OCI-LY7 (cell line): ENCODE measurements around the gene MAST2. TPM values are rescaled to one million over a fixed set of nuclear protein-coding genes. Genes with fewer than 3 reads are reported as not detected.

Experiments
- BruUV-seq: library from RNA; stranded (reverse); fragments of 400-500 nt; replicated peaks from 2 replicates; lab custom pipeline; 2021; lab: Mats Ljungman, UMichigan
- CTCF ChIA-PET: fragments of 300-600 bp; sonication (Branson Sonifier 250); formaldehyde crosslinking; loops from one replicate; lab custom pipeline; 2022; ENCODE audit warnings: antibody characterized with exemption; ENCODE audit not compliant: unreplicated experiment; lab: Charles Lee
- POLR2A ChIA-PET: fragments of 300-600 bp; sonication (Branson Sonifier 250); formaldehyde crosslinking; loops from one replicate; lab custom pipeline; 2022; ENCODE audit warnings: antibody characterized with exemption; lab: Charles Lee
- DNase-seq: peaks from one replicate; pipeline ENCODE4 v3.0.0-alpha.2; 2015; ENCODE audit warnings: low spot score
- H2AFZ ChIP-seq: fragments of 200-600 bp; sonication (generic), shearing (Covaris generic); 2 replicates; pipeline ENCODE4 v1.6.1; 2014; ENCODE audit warnings: mild to moderate bottlenecking, antibody characterized with exemption, low read length, moderate library complexity
- H3K27ac ChIP-seq: fragments of 200-600 bp; sonication (generic); 2 replicates; pipeline ENCODE4 v1.5.1; 2014; ENCODE audit warnings: mixed run types, low read depth, mild to moderate bottlenecking, moderate library complexity, low read length, inconsistent platforms; ENCODE audit not compliant: poor library complexity, severe bottlenecking
- H3K36me3 ChIP-seq: fragments of 200-600 bp; sonication (generic); 2 replicates; pipeline ENCODE4 v1.6.1; 2014; ENCODE audit warnings: mild to moderate bottlenecking, antibody characterized with exemption, low read length, moderate library complexity, mixed read lengths; ENCODE audit not compliant: insufficient read depth
- H3K4me1 ChIP-seq: fragments of 200-600 bp; sonication (generic); 2 replicates; pipeline ENCODE4 v1.5.1; 2014; ENCODE audit warnings: mild to moderate bottlenecking, low read length; ENCODE audit not compliant: insufficient read depth, poor library complexity, severe bottlenecking
- H3K4me2 ChIP-seq: fragments of 200-600 bp; sonication (generic); 2 replicates; pipeline ENCODE4 v1.6.1; 2014; ENCODE audit warnings: mild to moderate bottlenecking, low read length
- H3K4me3 ChIP-seq: fragments of 200-600 bp; sonication (generic); 2 replicates; pipeline ENCODE4 v1.5.1; 2014; ENCODE audit warnings: mild to moderate bottlenecking, low read depth, low read length; ENCODE audit not compliant: poor library complexity, severe bottlenecking
- H3K79me2 ChIP-seq: fragments of 200-600 bp; sonication (generic); 2 replicates; pipeline ENCODE4 v1.6.1; 2016; ENCODE audit warnings: low read depth, mild to moderate bottlenecking, low read length, moderate library complexity, mixed read lengths; ENCODE audit not compliant: insufficient read depth
- H3K9me2 ChIP-seq: fragments of 200-600 bp; sonication (generic); 2 replicates; pipeline ENCODE4 v1.6.1; 2016; ENCODE audit warnings: mild to moderate bottlenecking, low read length, mixed read lengths; ENCODE audit not compliant: insufficient read depth
- H3K9me3 ChIP-seq: fragments of 200-600 bp; sonication (generic); 2 replicates; pipeline ENCODE4 v1.6.1; 2014; ENCODE audit warnings: mild to moderate bottlenecking, mixed run types, low read length, mixed read lengths
- H4K20me1 ChIP-seq: fragments of 200-600 bp; sonication (generic); 2 replicates; pipeline ENCODE4 v1.6.1; 2014; ENCODE audit warnings: mild to moderate bottlenecking, antibody characterized with exemption, low read length, moderate library complexity, mixed read lengths; ENCODE audit not compliant: insufficient read depth
- EZH2phosphoT487 ChIP-seq: fragments of 200-600 bp; sonication (generic); IDR thresholded peaks from 2 replicates; pipeline ENCODE4 v1.6.1; 2018; ENCODE audit warnings: low read depth, borderline replicate concordance, mild to moderate bottlenecking, mixed run types, antibody characterized with exemption, low read length, moderate library complexity, mixed read lengths
- intact Hi-C: fragments of 100-400 bp; cut with micrococcal nuclease; formaldehyde crosslinking; loops from one replicate; pipeline ENCODE4 v1.10.0; 2022; ENCODE audit not compliant: unreplicated experiment
- total RNA-seq, 2 experiments: library from RNA; depleted of rRNA in 1 of 2; stranded (reverse); fragments of >200 nt in 1 of 2; shearing (Covaris generic) in 1 of 2; gene quantifications; 2 replicates each; pipeline ENCODE4 v1.2.3, GENCODE V29; 2014 to 2022
- TF ChIP-seq, protein P1 (sequence below): fragments of 200-600 bp; sonication (generic); conservative IDR thresholded peaks from 2 replicates; pipeline ENCODE4 v1.5.1; 2014; ENCODE audit warnings: mild to moderate bottlenecking, antibody characterized with exemption, low read length, moderate library complexity, mixed read lengths

MAST2 gene
- total RNA-seq, 2 experiments from 2014 or later: 32.1 to 67.2 TPM

DNA sequence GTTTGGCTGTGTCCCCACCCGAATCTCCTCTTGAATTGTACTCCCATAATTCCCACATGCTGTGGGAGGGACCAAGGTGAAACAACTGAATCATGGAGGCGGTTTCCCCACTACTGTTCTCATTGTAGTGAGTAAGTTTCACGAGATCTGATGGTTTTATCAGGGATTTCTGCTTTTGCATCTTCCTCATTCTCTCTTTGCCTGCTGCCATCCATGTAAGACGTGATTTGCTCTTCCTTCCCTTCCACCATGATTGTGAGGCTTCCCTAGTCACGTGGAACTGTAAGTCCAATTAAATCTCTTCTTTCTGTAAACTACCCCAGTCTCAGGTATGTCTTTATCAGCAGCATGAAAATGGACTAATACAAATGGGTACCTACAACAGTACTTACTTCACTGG lies 255.5 kb downstream of the MAST2 start:
- H3K79me2 ChIP-seq: no peaks in the 10 kb centered on the region
- ChIA-PET CTCF (no interaction called here), POLR2A (no interaction called here)
- no peak overlapping the region for H2AFZ ChIP-seq
- H3K4me2 ChIP-seq: no peak overlapping the region
- H3K4me3 ChIP-seq: no peak overlapping the region
- H4K20me1 ChIP-seq: no peaks in the 10 kb centered on the region
- H3K9me3 ChIP-seq: no peaks in the 10 kb centered on the region
- H3K27ac ChIP-seq: no peak overlapping the region
- no peaks in the 10 kb centered on the region for H3K9me2 ChIP-seq
- BruUV-seq: no TSS peak
- DNase-seq: no peak
- intact Hi-C loops: no loop called here
- TF ChIP-seq EZH2phosphoT487: no peak
- TF ChIP-seq, protein P1, sequence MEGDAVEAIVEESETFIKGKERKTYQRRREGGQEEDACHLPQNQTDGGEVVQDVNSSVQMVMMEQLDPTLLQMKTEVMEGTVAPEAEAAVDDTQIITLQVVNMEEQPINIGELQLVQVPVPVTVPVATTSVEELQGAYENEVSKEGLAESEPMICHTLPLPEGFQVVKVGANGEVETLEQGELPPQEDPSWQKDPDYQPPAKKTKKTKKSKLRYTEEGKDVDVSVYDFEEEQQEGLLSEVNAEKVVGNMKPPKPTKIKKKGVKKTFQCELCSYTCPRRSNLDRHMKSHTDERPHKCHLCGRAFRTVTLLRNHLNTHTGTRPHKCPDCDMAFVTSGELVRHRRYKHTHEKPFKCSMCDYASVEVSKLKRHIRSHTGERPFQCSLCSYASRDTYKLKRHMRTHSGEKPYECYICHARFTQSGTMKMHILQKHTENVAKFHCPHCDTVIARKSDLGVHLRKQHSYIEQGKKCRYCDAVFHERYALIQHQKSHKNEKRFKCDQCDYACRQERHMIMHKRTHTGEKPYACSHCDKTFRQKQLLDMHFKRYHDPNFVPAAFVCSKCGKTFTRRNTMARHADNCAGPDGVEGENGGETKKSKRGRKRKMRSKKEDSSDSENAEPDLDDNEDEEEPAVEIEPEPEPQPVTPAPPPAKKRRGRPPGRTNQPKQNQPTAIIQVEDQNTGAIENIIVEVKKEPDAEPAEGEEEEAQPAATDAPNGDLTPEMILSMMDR: no peak
- no peaks in the 10 kb centered on the region for H3K4me1 ChIP-seq
- H3K36me3 ChIP-seq: peaks cover 79% of the 10 kb centered on the region

DNA sequence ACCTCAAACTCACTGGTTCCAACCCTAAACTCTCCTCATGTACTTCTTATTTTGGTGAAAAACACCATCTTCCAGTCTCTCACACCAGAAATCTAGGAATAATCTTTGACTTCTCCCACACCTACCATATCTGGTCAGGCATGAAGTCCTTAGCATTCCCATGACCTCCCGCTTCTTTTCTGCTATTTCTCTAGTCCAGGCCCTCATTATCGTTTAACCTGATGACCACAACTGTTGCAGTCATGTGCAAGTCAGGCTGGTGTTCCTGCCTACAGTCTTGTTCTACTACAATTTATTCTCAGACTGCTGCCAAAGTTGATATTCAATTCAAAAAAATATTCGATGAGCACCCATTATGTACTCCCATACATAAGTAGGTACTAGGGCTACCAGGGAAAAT lies 257.7 kb downstream of the MAST2 start:
- DNase-seq: no peak
- CTCF ChIA-PET: no interaction called here
- peaks cover 11% of the 10 kb centered on the region for H3K4me1 ChIP-seq
- H3K4me2 ChIP-seq: no peak overlapping the region
- no peaks in the 10 kb centered on the region for H4K20me1 ChIP-seq
- intact Hi-C loops: no loop called here
- BruUV-seq: no TSS peak
- no peaks in the 10 kb centered on the region for H3K9me3 ChIP-seq
- no peak overlapping the region for H3K27ac ChIP-seq
- H3K36me3 ChIP-seq: peaks cover 78% of the 10 kb centered on the region
- H3K79me2 ChIP-seq: no peaks in the 10 kb centered on the region
- POLR2A ChIA-PET: interaction anchor here (1.3 kb wide), 1 partner anchor 23 kb away, joined by 3 read pairs; no protein-coding TSS in a partner anchor
- no peaks in the 10 kb centered on the region for H3K9me2 ChIP-seq
- no peak for TF ChIP-seq EZH2phosphoT487
- TF ChIP-seq, protein P1: no peak
- H2AFZ ChIP-seq: no peak overlapping the region
- H3K4me3 ChIP-seq: no peak overlapping the region

GRCh38 chr1:46062651-46063319 lies 259.4 kb downstream of the MAST2 start:
- Histone ChIP-seq H3K9me3 (no peaks in the 10 kb centered on the region), H3K27ac (no peak overlapping the region), H3K4me2 (no peak overlapping the region), H3K36me3 (peaks cover 76% of the 10 kb centered on the region), H4K20me1 (no peaks in the 10 kb centered on the region), H3K79me2 (no peaks in the 10 kb centered on the region), H2AFZ (no peak overlapping the region), H3K9me2 (no peaks in the 10 kb centered on the region), H3K4me1 (peaks cover 15% of the 10 kb centered on the region), H3K4me3 (no peak overlapping the region)
- BruUV-seq: no TSS peak
- intact Hi-C loops: no loop called here
- no peak for TF ChIP-seq EZH2phosphoT487
- TF ChIP-seq, protein P1: no peak
- ChIA-PET POLR2A (interaction anchor here (1.1 kb wide), 1 partner anchor 23 kb away, joined by 3 read pairs; no protein-coding TSS in a partner anchor), CTCF (interaction anchor here (0.9 kb wide), 1 partner anchor 10 kb away, joined by 3 read pairs; no protein-coding TSS in a partner anchor)
- no peak for DNase-seq
